Ovary (tissue), 3 donors: ENCODE measurements around the gene FGFRL1.

Experiments
- POLR2A ChIP-seq: fragments of 450-650 bp; IDR thresholded peaks from one replicate; pipeline ENCODE4 v1.6.1; 2017; ENCODE audit warnings: antibody characterized with exemption, mild to moderate bottlenecking, moderate library complexity
- TF ChIP-seq, protein P1 (sequence below), 3 donors: fragments of 450-650 bp in 2 of 3; fragments of 200-600 bp in 1 of 3; IDR thresholded peaks; one replicate each; pipeline versions ENCODE4 v1.5.1 to v1.8.0; 2016 to 2022; ENCODE audit warnings: antibody characterized with exemption in 3 of 3, mild to moderate bottlenecking in 1 of 3
- donor health status: DM: no; HTN: no; CAD: no.

DNA sequence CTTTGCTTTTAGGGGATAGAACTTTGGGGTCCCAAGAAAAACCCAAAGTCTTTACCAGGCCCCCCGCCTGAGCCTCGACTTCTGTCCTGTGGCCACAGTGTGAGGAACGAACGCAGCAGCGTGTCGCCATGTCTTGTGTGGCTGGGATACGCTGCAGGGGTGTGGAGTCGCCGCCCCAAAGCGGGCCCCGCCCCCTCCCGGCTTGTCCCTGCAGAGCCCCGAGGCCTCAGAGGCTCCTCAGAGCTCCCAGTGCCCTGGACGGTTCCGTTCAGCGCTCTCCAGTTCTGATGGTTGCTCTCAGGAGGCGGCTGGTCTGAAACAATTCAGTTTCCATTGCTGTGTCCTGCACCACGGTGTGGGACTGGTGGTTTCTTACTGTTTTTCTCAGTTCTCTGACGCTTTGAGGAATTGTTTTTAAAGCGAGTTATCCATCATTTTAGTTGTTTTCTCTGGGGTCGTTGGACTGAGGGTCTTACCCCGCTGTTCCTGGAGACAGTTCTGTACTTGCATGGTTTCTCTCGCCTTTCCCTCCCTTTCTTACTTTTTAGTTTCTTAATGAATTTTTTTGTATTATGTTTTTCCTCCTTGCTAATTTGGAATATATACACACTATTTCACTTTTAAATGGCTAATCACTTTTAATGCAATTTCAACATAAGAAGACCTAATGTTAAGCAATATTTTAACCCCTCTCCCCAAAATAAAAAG, 26.1 kb upstream of the FGFRL1 start:
- TF ChIP-seq, protein P1, sequence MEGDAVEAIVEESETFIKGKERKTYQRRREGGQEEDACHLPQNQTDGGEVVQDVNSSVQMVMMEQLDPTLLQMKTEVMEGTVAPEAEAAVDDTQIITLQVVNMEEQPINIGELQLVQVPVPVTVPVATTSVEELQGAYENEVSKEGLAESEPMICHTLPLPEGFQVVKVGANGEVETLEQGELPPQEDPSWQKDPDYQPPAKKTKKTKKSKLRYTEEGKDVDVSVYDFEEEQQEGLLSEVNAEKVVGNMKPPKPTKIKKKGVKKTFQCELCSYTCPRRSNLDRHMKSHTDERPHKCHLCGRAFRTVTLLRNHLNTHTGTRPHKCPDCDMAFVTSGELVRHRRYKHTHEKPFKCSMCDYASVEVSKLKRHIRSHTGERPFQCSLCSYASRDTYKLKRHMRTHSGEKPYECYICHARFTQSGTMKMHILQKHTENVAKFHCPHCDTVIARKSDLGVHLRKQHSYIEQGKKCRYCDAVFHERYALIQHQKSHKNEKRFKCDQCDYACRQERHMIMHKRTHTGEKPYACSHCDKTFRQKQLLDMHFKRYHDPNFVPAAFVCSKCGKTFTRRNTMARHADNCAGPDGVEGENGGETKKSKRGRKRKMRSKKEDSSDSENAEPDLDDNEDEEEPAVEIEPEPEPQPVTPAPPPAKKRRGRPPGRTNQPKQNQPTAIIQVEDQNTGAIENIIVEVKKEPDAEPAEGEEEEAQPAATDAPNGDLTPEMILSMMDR (IDR thresholded peaks at IDR 0.05): no peak
- no peak for TF ChIP-seq POLR2A
